ENCODE results near the gene GALNT9. TPM values are rescaled to one million over a fixed set of nuclear protein-coding genes. Genes with fewer than 3 reads are reported as not detected.

Gene GALNT9
- total RNA-seq, 1 experiment from 2014 or later: 2.6 TPM

- H4K20me1 ChIP-seq (ENCODE audit: insufficient read depth): no peaks in the 10 kb centered on the region
- peak overlapping the region; percentile 64 for H3K9ac ChIP-seq (ENCODE audit: low read length)
- peak; percentile 87 for DNase-seq (ENCODE audit: low read depth, low spot score)
- ChIA-PET POLR2A (interaction anchor here (0.6 to 1.5 kb wide), 2 partner anchors 13 to 449 kb away, joined by 4 to 8 read pairs; no protein-coding TSS in a partner anchor), RAD21 (ENCODE audit: low non-redundant PET in 1 of 2, low total read pairs in 2 of 2, uncharacterized antibody in 2 of 2, unreplicated experiment in 2 of 2) (no interaction called here), CTCF (interaction anchor here (1.2 kb wide), 1 partner anchor 30 kb away, joined by 5 read pairs; no protein-coding TSS in a partner anchor)
- H3K4me3 ChIP-seq (replicated peaks in 1 of 2; ENCODE audit: low read depth in 1 of 2, low read length in 2 of 2): peak overlapping the region; percentile 50 to 67
- no peaks in the 10 kb centered on the region for H3K36me3 ChIP-seq (ENCODE audit: control insufficient read depth in 1 of 2, insufficient read depth in 2 of 2, low read length in 2 of 2)
- H3K27ac ChIP-seq (ENCODE audit: low read depth, low read length): peak overlapping the region; percentile 60; the same call in 1 of the 2 replicates
- ATAC-seq: peak; percentile 95
- H3K9me2 ChIP-seq (ENCODE audit: insufficient read depth): no peaks in the 10 kb centered on the region
- H3K4me1 ChIP-seq (ENCODE audit: control insufficient read depth in 1 of 2, insufficient read depth in 2 of 2, low read length in 2 of 2): peaks cover 7 to 22% of the 10 kb centered on the region in 2 experiments
- H3K9me3 ChIP-seq (ENCODE audit: control insufficient read depth in 1 of 2, insufficient read depth in 1 of 2, low read depth in 1 of 2, low read length in 2 of 2): peaks cover 9 to 17% of the 10 kb centered on the region in 2 experiments; a peak in 2 of 4 replicates
- H3K27me3 ChIP-seq (ENCODE audit: insufficient read depth, low read length): no peaks in the 10 kb centered on the region
- peak overlapping the region; percentile 35 for H2AFZ ChIP-seq (ENCODE audit: low read depth, low read length, poor library complexity, severe bottlenecking)
- H3K4me2 ChIP-seq (ENCODE audit: low read length): peak overlapping the region; percentile 95
- no TSS peak for BruUV-seq (replicated peaks)
- TF ChIP-seq MAX (IDR thresholded peaks at IDR 0.05) (peak; percentile 82), SP1 (IDR thresholded peaks at IDR 0.05; ENCODE audit: low read depth) (peak; percentile 50; the same call in 1 of the 2 replicates), POLR2AphosphoS5 (IDR thresholded peaks at IDR 0.05; ENCODE audit: low read depth, low read length) (peak; percentile 73), SIN3A (IDR thresholded peaks at IDR 0.05; ENCODE audit: low read depth) (no peak), CBX3 (IDR thresholded peaks at IDR 0.05; ENCODE audit: low read depth) (no peak), TCF7L2 (IDR thresholded peaks at IDR 0.05; ENCODE audit: borderline replicate concordance, extremely low read depth, insufficient read depth, insufficient read length) (peak; percentile 66), CTCF (IDR thresholded peaks at IDR 0.05 in 2 of 3, conservative IDR thresholded peaks at IDR 0.05 in 1 of 3; ENCODE audit: borderline replicate concordance in 1 of 3, insufficient read depth in 1 of 3, low read depth in 2 of 3, low read length in 2 of 3) (no peak), RAD21 (IDR thresholded peaks at IDR 0.05; ENCODE audit: low read depth) (no peak), YY1 (IDR thresholded peaks at IDR 0.05; ENCODE audit: extremely low read depth, insufficient replicate concordance, low read depth, low read length) (no peak), ZFX (IDR thresholded peaks at IDR 0.05) (no peak), ELF1 (IDR thresholded peaks at IDR 0.05; ENCODE audit: borderline replicate concordance, low read depth) (no peak)
- H3K79me2 ChIP-seq (ENCODE audit: insufficient read depth, low read length): no peaks in the 10 kb centered on the region
- intact Hi-C loops (cut with micrococcal nuclease): no loop called here
Measured at GRCh38 chr12:132189378-132190011, 139.9 kb downstream of the GALNT9 start.

All from HCT116 (cell line).